Activated gamma-delta T cell treated with anti-CD3 and anti-CD28 coated beads, Interleukin-2, amount 50 U/mL, for 16 hours (primary cell): ENCODE results near the gene ADAP1.
A peak's percentile ranks its signal among the peaks of the same experiment; 100 is the strongest.

ENCODE experiments used
- DNase-seq: peaks from one replicate; pipeline ENCODE4 v3.0.0-alpha.2; 2020; ENCODE audit warnings: low read depth

The ADAP1 gene

DNA sequence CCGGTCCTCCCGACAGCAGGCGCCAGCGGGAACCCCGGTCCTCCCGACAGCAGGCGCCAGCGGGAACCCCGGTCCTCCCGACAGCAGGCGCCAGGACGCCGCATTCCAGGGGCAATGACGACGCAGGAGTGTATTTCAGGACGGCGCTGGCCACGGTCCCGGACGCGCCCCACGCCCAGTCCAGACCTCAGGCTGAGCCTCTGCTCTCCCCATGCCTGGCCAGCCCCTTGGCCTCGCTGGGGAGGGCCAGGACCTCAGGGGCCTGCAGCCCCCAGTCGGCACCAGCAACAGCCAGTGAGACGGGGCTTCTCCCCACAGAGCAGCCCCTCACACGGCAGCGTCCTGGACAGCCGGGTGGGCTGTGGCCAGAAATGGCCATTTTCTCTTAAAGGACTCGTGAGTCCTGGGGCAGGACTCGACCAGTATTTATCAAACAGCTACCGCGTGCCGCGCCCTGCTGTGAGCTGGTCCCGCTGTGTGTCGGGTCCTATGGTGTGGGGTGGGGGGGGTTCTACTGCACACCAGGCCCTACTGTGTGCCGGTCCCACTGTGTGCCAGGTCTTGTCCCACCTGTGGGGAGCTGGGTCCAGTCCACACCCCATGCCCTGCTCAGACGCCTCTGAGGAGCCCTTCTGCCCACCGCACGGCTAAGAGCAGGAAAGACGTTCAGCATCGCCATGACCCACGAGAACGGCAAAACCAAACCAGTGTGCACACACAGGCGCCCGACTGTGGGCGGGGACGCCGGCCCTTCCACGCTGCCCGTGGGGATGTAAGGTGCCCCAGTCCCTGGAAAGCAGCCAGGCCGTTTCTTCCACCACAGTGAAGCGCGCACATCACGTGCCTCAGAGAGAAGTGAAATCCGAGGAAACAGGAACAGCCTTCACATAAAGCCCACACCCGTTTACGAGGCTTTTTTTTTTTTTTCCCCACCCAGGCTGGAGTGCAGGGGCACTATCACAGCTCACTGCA lies 44.8 kb downstream of the ADAP1 start:
- DNase-seq: no peak

DNA sequence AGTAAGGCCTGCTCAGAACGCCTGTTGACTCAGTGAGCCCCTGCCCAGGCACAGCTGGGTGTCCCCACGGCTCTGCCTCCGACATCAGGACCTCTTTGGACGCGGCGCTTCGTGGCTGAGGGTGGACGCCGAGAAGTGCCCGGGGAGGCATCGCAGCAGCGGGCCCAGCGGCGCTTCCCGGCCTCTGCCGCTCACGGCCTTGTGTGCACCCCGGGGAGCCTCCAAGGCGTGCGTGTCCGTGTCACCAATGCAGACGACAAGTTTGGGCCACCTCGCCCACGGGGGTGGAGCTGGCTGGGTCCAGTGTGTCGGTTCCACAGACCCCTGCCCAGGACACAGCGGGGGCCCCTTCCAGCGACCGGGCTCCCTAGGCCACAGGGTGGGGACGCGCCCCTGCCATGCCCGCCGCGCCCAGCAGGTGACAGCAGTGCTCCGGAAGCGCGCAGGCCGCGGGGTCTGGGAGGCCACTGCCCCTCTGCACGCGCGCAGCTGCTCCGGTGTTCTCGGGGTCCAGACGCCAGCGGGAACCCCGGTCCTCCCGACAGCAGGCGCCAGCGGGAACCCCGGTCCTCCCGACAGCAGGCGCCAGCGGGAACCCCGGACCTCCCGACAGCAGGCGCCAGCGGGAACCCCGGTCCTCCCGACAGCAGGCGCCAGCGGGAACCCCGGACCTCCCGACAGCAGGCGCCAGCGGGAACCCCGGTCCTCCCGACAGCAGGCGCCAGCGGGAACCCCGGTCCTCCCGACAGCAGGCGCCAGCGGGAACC lies 45.7 kb downstream of the ADAP1 start:
- peak; percentile 60 for DNase-seq

DNA sequence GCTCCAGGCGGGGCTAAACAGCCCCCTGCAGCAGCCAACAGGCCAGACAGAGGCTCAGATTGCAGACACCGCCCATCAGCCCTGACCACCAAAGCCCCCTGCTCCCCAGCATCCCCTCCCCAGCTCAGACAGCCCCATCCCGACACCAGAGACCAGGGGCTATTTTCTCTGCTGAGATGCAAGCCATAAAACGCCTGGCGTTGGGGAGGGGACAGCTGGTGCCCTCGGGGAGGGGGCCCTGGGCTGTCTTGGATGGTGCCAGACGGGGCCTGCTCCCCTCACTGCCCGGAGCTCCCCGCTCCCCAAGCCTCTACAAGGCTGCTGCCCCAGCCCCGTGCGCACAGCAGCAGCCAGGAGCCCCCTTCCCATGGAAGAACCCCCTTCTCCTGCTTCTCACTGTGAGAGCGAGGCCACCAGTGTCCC lies 46.3 kb downstream of the ADAP1 start:
- no peak for DNase-seq

DNA sequence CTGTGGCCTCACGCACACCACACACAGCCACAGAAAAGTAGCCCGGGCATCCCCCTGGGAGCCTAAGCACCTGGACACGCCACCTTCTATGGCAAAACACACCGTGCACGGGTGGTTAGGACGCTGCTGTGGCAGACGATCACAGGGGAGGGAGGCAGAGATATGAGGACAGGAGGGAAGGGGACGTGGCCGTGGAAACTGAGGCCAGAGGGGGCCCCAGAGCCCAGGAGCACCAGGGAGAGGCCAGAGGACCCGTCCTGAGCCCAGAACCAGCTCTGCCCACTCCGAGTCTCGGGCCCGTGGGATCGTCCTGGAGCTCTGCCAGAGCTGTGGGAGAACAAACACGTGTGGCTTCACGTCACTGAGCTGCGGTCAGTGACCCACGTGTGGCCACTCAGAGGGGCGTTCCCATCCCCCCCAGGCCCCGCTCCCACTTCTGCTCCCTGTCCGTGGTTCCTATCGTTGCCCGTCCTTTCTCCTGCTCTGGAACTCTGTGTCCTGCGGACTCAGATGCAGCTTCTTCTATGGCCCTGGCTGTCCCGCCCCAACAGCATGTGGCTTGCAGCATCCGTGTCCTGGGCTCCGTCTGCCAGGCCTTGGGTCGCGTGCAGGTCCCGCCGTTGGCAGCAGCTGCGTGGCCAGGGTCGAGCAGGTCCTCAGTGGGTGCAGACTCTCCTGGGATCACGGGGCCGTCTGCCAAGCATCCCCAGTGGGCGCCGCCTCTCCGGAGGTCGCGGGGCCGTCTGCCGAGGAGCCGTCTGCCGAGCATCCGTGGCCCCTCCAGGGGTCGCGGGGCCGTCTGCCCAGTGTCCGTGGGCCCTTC lies 47.1 kb downstream of the ADAP1 start:
- no peak for DNase-seq

DNA sequence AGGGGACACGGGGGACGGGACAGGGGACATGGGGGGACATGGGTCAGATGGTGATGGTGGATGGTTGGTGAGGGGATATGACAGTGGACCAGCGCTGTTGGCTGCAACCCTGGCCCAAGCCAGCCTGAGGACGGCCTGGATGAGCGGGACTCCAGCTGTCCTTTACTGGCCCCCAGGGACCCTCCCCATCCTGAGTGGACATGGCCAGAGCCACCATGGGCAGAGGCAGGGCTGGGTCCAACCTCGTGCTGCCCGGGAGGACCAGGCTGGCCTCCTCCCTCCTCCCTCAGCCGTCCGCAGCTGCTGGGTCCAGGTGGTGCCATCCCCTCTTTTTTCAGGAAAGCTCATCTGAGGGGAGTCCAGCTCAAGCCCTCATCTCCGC lies 47.7 kb downstream of the ADAP1 start:
- no peak for DNase-seq

DNA sequence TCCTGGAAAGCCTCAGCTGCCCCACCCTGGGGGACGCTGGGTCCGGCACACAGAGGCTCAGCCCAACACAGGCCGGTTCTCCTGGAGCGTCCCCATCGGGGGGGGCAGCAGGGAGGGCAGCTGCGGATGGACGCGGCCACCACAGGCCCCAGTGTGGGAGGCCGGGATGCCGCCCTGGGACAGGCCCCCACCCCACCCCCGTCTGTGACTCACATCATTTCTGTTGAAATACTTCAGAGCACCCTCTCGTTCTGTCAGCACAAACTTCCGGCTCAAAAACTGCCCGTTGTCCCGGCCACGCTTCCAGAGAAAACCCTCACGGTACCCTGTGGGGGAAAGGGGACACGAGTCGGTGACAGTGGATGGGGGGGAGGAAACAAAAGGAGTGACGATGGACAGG lies 49.6 kb downstream of the ADAP1 start:
- DNase-seq: no peak

DNA sequence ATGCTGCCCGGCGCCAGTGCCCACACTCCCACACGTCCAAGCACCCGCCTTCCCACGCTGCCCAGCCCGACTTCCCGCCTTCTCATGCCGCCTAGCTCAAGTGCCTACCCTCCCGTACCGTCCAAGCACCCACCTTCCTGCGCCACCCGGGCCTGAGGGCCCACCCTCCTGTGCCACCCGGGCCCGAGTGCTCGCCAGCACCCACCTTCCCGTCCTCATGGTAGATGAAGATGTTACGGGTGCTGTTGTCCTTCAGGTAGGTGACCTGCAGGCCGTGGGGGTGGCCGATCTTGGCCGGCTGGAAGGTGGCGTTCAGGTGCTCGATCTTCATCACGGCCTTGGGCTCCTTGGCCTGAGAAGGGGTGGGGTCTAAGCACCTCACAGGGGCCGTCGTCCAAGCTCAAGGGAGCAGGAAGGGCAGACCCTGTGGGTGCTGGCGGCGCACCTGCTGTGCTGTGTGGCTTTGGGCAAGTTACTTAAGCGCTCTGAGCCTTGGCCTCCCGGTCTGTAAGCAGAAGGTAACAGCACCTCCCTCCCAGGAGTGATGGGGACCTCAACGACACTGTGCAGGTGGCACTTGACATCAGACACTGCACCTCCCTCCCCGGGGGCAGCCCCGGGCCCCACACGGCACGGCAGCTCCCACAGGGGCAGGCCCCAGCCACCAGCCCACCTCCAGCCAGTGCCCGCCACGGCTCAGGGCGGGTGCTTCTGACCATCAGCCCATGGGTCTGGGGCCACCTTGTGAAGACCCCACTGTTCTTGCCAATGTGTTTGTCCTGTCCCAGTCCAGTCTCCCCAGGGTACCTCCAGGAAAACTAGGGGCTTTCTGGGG lies 50.3 kb downstream of the ADAP1 start:
- DNase-seq: no peak

DNA sequence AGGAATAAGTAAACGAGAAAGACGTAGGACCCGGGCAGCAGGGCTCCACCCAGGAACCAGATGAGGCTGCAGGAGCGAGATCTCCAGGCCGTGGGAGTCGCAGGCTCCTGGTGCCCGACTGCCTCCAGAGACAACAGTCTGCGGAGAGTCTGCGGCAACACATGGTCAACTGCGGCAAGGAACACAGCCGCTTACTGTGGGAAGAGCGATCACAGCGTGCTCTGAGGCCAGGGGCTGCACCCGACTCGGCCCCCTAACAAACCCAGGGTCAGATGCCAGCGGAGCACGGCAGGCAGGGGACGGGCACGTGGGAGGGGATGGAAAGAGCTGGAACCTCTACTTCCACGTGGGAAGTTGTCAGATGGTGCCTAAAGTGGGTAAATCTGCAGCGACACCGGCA lies 51.5 kb downstream of the ADAP1 start:
- no peak for DNase-seq

DNA sequence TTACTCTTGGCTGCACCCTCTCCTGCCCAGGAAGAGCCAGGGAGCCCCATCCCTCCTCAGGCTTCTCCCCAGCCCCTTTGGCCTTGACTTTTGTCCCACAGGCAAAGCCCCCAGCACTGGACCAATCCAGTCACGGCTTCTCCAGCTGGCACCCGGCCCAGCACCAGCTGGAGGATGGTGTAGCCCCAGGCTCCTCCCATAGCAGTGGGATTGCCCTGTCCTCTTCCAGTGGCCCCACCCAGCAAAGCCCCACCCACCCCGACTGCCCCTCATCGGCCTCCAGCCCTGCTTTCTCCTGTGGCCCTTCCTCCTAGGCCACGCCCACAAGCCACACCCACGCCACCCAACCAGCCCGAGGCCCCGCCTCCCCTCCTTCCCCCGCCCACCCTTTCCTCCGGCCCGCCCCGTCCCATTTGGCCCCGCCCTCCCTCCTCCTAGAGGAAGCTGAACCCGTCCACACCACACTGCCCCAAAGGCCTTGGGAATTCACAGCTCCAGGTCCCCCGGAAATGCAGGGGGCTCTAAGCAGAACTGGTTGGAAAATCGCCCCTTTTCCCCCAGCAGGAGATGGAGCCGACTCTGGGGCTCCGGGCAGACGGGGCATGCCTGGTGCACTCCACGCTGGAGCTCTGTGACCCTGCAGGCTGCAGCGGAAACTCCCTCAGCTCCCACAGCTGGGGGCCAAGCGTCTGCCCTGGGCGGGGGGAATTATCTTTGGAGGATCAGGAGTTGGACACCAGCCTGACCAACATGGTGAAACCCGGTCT lies 52.9 kb downstream of the ADAP1 start:
- no peak for DNase-seq

DNA sequence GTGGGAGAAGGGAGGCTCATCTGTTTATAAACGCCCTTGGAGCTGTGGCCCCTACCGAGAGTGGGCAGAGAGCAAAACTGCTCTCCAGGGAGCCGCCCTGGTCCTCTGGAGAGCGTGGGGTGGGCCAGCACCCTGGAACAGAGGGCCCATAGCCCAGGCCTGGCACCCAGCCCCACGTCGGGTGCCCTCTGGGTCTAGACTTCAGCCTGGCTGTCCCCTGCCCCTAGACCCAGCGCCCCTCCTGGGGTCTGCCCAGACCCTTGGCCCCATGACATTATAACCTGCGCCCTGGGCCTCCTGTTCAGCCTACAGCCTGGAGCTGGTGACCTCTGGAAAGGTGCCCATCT lies 53.5 kb downstream of the ADAP1 start:
- no peak for DNase-seq

DNA sequence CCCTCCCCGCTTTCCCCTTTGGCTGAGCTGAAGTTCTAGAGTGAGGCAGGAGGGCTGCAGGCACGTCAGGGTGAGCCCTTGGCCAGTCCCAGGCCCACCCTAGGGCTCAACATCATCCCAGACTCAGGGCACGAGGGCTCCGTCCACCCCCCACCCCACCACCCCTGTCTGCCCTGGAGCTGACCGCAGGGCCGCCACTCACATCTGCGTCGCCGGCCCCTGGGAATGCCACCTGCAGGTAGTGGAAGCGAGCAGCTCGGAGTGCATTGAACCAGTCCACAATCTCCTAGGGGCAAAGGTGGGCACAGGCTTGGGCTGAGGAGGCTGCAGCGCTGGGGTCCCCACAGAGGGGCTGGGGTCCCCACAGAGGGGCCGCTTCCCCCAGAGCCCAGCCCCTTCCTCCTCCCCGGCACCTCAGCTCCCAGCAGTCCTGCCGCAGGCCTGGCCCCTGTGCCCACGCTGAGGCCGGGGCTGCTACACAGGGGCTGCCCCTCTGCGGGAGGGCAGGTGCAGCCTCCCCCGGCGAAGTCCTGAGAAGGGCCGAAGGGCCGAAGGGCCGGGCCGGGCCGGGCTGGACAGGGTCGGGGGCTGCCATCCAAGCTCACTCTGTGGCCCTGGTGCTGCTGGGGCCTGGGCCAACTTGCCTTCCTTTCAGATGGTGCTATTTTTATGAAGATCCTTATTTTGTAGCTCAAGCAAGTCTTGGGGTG lies 54.0 kb downstream of the ADAP1 start:
- no peak for DNase-seq

DNA sequence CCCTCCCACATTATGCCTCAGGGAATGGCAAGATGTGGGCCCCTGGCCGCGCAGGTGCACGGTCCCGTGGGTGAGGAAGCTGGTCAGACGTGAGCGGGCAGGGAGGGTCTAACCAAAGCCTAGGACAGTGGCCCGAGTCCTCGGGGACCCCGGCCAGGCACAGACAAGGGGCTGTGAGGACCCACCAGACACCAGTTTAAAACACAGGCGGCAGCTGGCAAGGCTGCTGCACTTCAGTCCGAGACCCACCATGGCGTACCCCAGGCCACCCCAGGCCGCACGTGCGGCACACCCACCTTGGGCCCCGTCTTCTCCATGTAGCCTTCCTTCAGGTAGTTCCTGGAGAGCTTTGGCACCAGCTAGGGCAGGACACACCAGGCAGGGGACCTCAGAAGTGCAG lies 54.7 kb downstream of the ADAP1 start:
- no peak for DNase-seq

DNA sequence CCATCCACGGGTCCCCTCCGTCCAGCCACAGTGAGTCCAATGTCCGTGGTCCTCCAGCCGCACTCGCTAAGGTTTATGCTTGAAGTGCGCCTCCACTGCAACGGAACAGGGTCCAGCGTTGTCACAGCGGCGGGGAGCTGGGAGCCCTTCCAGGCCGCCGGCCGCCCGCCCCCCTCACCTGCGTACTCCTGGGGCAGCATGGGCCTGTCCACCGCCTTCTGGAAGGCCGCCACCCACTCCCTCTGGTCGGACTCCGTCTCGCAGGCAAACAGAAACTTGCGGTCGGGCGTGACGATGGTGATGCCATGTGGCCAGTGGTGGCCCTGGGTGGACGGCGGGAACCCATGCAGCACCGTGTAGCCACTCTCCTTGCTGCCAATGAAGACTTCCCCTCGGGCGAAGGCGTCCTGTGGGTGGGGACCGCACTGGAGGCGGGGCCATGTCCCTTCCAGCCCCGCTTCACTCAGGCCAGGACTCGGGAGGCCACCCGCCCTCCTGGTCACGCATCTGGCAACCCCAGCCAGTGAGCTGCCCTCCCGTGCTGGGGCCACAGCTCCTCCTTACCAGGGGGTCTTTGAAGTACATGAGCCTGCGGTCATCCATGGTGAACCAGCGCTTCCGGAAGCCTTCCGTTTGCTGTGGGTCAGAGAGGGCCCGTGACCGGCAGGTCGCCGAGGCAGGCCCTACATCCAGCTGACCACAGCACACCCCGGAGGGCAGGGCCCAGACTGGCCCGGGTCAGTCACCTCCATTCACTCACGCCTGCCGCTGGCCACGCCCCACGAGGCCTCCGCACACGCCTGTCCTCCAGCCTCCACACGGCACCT lies 55.4 kb downstream of the ADAP1 start:
- no peak for DNase-seq

DNA sequence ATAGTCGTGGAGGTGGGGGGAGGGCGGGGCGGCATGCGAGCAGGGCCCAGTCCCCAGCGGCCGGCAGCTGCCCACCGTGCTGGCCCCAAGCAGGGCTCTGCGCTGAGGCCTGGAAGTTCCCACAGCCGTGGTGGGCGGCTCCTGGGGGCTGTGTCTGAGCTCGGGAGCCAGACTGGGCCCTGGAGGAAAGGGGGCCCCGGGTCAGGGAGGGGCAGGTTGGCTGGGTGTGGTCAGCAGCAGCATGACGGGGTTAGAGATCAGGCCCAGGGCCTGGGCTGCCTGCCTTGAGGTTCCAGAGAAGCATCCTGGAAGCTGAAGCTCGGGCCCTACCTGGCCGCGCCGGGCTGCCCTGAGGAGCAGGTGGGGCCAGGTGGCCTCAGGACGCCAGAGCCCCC lies 56.0 kb downstream of the ADAP1 start:
- DNase-seq: no peak

DNA sequence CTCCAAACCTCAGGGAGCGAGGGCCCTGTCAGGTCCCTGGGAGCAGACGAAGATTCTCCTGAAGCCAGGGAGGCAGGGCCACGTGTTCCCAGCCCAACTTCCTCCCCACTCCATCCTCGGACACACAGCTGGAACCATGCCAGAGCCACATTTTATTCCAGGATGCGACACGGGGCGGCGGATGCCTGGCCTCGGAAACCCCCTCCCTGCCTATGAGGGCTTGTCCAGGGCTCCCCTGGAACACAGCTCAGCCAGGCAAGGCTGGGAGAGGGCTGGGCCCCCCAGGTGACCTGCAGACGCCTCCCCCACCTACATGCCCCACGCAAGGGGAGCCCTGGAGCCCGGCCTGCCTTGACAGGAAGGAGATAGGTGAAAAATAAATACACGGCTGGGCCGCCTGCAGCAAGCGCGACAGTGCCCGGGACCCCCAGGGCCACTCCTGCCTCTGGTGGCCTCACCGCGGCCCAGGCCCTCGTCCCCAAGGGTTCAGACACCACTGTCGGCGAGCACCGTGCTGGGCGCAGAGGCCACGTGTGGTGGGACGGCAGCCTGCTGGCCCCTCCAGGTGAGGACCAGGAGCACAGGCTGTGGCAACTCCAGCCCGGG lies 56.6 kb downstream of the ADAP1 start:
- no peak for DNase-seq

DNA sequence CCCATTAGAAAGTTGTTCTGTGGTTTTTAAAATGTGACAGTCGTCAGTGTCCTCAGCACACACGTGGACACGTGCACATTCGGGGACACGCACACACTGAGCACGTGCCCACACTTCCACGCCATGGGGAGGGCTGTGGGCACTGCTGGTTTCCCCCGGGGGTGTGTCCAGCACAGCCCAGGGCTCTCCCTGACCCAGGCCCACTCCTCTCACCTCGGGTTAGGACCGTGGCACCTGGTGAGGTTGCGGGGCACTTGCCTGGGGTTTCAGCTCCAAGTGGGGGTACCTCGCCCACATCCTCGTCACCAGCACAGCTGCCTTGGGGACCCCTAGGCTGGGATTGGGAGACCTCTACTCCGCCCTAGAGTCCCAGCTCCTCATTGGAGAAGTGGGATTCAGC lies 57.4 kb downstream of the ADAP1 start:
- no peak for DNase-seq

DNA sequence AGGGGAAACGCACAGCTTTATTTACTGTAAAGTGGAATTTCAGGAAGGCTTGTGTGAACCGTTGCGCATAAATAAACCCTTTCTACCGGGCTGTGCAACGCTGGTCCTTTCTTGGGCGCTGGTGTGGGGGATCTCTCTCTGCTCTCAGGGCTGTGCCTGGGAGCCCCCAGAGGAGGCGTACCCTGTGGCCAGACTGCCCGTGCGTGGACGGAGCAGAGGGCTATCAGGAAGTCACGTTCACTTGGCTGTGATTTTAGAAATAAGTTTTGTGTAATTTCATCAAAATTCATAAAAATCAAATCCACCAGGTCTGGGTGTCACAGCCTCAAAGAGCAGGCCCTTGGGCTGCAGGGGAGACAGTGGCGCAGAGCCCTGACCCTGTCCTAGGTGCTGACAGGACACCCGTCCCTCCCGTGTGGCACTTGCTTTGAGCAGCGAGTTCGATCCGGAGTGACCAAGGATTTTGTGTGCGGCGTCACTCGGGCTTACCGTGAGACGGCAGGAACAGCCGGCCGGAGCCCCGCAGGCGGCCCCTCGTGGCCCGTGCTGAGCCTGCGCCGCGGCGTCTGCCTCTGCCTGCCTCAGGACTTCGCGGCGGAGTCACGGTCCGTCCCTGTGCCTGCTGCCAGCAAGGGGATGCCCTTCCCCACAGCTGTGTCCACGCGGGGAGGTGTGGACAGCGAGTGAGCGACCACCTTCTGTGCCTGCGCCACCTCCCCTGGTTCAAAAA lies 58.0 kb downstream of the ADAP1 start:
- DNase-seq: no peak

DNA sequence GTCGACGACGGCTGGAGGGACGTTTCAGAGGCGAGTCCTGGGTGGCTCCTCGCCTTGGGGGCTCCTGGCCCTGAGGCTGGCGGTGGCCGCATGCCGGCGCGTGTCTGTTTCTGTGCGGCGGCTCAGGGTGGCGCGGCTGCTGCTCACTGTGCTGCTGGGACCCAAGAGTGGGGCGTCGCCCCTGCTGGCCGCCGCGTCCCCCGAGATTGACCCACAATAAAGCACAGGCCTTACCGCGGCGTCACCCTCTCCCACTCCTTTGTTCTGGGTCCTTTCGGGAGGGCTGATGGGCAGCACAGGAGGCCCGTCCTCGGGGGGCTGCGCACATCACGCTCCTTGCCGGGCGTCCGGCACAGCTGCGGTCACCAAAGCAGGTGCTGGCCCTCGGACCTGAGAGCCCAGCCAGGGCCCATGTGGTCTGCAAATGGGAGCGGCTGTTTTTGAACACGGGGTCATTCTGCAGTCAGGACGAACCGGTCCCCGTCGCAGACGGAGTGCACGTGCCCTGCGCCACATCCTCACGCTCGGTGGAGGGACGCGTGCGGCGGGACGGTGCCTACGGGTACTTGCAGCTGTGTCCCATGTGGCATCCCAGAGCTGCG lies 58.9 kb downstream of the ADAP1 start:
- no peak for DNase-seq
